Fibroblast of villous mesenchyme (primary cell): ENCODE results near the gene PTPRN2. TPM values are rescaled to one million over a fixed set of nuclear protein-coding genes. Genes with fewer than 3 reads are reported as not detected.
"Not testable (repeated sequence)": the region's sequence is repeated elsewhere in the genome, so short reads cannot be mapped to it uniquely, and the experiment has no call there.

ENCODE experiments used
- DNase-seq: peaks from one replicate; pipeline ENCODE4 v3.0.0-alpha.2; 2010; ENCODE audit warnings: low read depth
- H3K4me3 ChIP-seq: 2 replicates; pipeline ENCODE4 v1.5.1; 2011; ENCODE audit warnings: low read depth, mild to moderate bottlenecking, low read length
- CTCF ChIP-seq: IDR thresholded peaks from 2 replicates; pipeline ENCODE4 v1.5.1; 2012; ENCODE audit warnings: low read depth, mild to moderate bottlenecking, low read length; ENCODE audit not compliant: insufficient read depth
- total RNA-seq: library from RNA; depleted of rRNA; stranded (reverse); fragments of >200 nt; gene quantifications from 2 replicates; pipeline ENCODE4 v1.2.3, GENCODE V29; 2012

The PTPRN2 gene
- total RNA-seq, 1 donor: not detected

GRCh38 chr7:158343936-158344455 is 243.6 kb downstream of the PTPRN2 start:
- no peak overlapping the region for H3K4me3 ChIP-seq
- no peak for DNase-seq
- no peak for TF ChIP-seq CTCF

DNA sequence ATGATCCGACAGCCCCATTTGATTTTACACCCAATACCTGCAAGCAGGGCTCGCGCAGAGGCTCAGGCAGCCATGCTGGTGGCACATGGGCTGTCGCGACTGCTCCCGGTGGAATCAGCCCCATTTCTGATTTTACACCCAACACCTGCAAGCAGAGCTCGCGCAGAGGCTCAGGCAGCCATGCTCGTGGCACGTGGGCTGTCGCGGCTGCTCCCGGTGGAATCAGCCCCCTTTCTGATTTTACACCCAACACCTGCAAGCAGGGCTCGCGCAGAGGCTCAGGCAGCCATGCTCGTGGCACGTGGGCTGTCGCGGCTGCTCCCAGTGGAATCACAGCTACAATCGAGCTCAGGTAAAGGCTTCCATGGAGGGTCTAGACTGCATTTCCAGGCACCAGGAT is 244.1 kb downstream of the PTPRN2 start:
- DNase-seq: no peak
- TF ChIP-seq CTCF: no peak
- no peak overlapping the region for H3K4me3 ChIP-seq

- not testable (repeated sequence) for H3K4me3 ChIP-seq, DNase-seq
Observed at GRCh38 chr7:158341097-158341496, 246.5 kb downstream of the PTPRN2 start.

GRCh38 chr7:158336952-158337351 is 250.7 kb downstream of the PTPRN2 start:
- H3K4me3 ChIP-seq, DNase-seq: not testable (repeated sequence)

GRCh38 chr7:158332516-158332915 is 255.1 kb downstream of the PTPRN2 start:
- not testable (repeated sequence) for H3K4me3 ChIP-seq, DNase-seq

DNA sequence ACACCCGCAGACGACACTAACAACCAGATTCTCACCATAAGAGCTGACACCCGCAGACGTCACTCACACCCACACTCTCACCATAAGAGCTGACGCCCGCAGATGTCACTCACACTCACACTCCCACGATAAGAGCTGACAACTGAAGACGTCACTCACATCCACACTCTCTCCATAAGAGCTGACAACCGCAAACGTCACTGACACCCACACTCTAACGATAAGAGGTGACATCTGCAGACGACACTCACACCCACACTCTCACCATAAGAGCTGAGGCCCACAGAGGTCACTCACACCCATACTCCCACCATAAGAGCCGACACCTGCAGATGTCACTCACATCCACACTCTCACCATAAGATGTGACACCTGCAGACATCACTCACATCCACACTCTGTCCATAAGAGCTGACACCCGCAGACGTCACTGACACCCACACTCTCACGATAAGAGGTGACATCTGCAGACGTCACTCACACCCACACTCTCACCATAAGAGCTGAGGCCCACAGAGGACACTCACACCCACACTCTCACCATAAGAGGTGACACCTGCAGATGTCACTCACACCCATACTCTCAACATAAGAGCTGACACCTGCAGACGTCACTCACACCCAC is 255.7 kb downstream of the PTPRN2 start:
- DNase-seq: not testable (repeated sequence)

DNA sequence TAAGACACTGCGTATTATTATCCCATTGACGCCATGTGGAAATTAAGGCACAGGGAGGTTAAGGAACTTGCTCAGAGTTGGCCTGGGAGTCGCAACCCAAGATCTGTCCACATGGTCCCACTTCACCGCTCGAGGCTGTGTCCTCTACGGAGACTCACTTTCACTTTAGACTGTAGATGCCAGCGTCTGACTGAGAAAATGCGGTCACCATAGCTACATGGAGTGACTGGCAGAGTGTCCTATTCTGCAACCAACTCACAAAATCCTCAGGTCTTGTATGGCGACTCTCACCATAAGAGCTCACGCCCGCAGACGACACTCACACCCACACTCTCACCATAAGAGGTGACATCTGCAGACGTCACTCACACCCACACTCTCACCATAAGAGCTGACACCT is 257.9 kb downstream of the PTPRN2 start:
- H3K4me3 ChIP-seq: no peak overlapping the region
- TF ChIP-seq CTCF: no peak
- DNase-seq: no peak

More for the DNA sequence above, 255.7 kb downstream of the PTPRN2 start:
- H3K4me3 ChIP-seq: not testable (repeated sequence)

DNA sequence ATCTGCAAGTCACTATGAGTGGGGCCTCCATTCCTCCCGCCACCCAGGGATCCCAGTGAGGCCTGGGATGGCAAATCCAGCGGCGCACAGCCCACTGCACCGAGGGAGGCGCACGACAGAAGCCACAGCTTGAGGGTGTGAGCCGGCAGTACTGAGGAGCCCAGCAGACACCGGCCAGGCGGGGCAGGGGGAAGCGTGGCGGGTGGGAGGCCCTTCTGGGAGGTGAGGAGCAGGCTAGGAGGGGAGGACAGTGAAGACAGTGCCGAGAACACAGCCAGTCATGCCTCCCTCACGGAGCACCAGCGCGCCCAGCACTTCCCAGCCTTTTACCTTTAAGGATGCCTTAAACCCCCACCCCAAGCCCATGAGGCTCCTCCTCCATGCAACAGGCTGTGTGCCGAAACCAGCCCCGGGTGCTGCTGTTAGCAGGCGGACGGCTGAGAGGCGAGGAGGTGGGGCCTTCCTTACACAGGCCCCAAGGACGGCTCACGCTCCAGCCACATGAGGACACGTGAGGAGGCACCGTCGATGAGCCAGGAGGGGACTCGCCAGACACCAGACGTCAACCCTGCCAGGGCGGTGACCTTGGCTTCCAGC is 258.5 kb downstream of the PTPRN2 start:
- TF ChIP-seq CTCF: no peak
- DNase-seq: no peak
- H3K4me3 ChIP-seq: no peak overlapping the region

GRCh38 chr7:158328376-158329013 is 259.1 kb downstream of the PTPRN2 start:
- no peak overlapping the region for H3K4me3 ChIP-seq
- no peak for TF ChIP-seq CTCF
- no peak for DNase-seq
